ENCODE data around the gene TOMT. TPM values are rescaled to one million over a fixed set of nuclear protein-coding genes. Genes with fewer than 3 reads are reported as not detected.

The TOMT gene
- total and polyA plus RNA-seq, 2 of the 4 experiments (the other 2 are of a cell fraction): not detected

DNA sequence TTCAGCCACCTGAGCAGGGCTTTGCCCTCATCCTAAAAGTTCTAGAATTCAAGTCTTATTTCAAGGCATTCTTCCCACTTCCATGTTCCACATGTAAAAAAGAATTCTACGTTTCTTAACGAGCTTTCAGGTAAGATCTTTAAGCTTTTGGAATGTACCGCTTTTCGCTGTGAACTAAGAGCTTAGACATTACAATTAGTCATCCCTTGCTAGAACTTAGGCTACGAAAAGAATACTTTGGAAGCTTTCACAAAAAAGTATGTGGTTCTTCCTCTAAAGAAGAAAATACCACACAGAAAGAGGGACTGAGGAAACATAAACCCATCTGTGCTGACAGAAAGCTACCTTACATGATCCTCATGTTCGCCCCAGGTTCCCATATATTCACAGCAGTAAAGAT lies 27.2 kb upstream of the TOMT start:
- CTCF ChIA-PET: interaction anchor here (0.8 to 1.0 kb wide), 2 partner anchors 38 to 53 kb away, joined by 3 to 4 read pairs; no protein-coding TSS in a partner anchor

More for the DNA sequence above, 27.2 kb upstream of the TOMT start:
- intact Hi-C loops (cut with micrococcal nuclease) (no loop called here), in situ Hi-C loops (cut with MboI; ENCODE audit: low sequenced_read_pairs) (loop anchor here (5.0 kb wide), 1 partner anchor 41 kb away; no protein-coding TSS in a partner anchor), dilution Hi-C loops (cut with HindIII; ENCODE audit: low sequenced_read_pairs, unreplicated experiment) (no loop called here)
- H2BK5ac ChIP-seq (ENCODE audit: low read depth, low read length, poor library complexity, severe bottlenecking): peak overlapping the region; percentile 75
- H2BK15ac ChIP-seq (ENCODE audit: low read depth, low read length): peak overlapping the region; percentile 57; the same call in 1 of the 3 replicates
- H4K5ac ChIP-seq (ENCODE audit: low read depth, low read length): peak overlapping the region; percentile 23; the same call in 1 of the 2 replicates
- H3K9ac ChIP-seq (ENCODE audit: low read depth, low read length): no peak overlapping the region; the same call in 1 of the 2 replicates
- H2AK9ac ChIP-seq (replicated peaks; ENCODE audit: low read depth, low read length, poor library complexity): no peak overlapping the region
- peak overlapping the region; percentile 4; the same call in 1 of the 2 replicates for H2BK20ac ChIP-seq (ENCODE audit: low read depth, low read length)
- peak overlapping the region; percentile 56; the same call in 1 of the 2 replicates for H2BK120ac ChIP-seq (ENCODE audit: low read depth, low read length)
- peak overlapping the region; percentile 89; the same call in 1 of the 2 replicates for H3K4me2 ChIP-seq (ENCODE audit: low read depth, low read length)
- no peak overlapping the region for H2AFZ ChIP-seq (replicated peaks; ENCODE audit: low read length, poor library complexity)
- no peaks in the 10 kb centered on the region for H4K20me1 ChIP-seq (ENCODE audit: insufficient read depth, low read length)
- H3K36me3 ChIP-seq (ENCODE audit: control insufficient read depth, insufficient read depth, low read length): no peaks in the 10 kb centered on the region
- peak overlapping the region; percentile 57; the same call in 1 of the 2 replicates for H3K4me3 ChIP-seq (ENCODE audit: insufficient read depth, low read depth, low read length)
- 0 out of 2 replicates have a peak overlapping the region, but pooled peaks have one; percentile 14 for H3K56ac ChIP-seq (ENCODE audit: extremely low read depth, insufficient read depth, low read length)
- peak; percentile 26 for DNase-seq
- H4K8ac ChIP-seq (ENCODE audit: low read depth in 2 of 2, low read length in 2 of 2): peak overlapping the region; percentile 72 to 88; a peak in 3 of 4 replicates
- WGBS, 2 experiments (ENCODE audit: extremely low coverage in 2 of 2, insufficient read length in 1 of 2): no CpG with 5 or more reads among the region's 6 CpGs
- peaks cover 22 to 51% of the 10 kb centered on the region in 2 experiments for H3K79me1 ChIP-seq (ENCODE audit: low read depth in 1 of 2, low read length in 2 of 2)
- H3K4me1 ChIP-seq (ENCODE audit: control insufficient read depth, insufficient read depth, low read length): peaks cover 3% of the 10 kb centered on the region
- no peak for TF ChIP-seq NFE2L2 (IDR thresholded peaks at IDR 0.05; ENCODE audit: low read depth, low read length)
- peak overlapping the region; percentile 31; the same call in 1 of the 2 replicates for H2AK5ac ChIP-seq (ENCODE audit: low read depth, low read length)
- H3K9me3 ChIP-seq (ENCODE audit: control insufficient read depth, insufficient read depth, low read length): no peaks in the 10 kb centered on the region
- BruUV-seq (replicated peaks): no TSS peak
- peak overlapping the region; percentile 31 for H4K91ac ChIP-seq (ENCODE audit: insufficient read depth, low read depth, low read length)
- H3K18ac ChIP-seq (ENCODE audit: low read depth, low read length): no peak overlapping the region
- peak overlapping the region; percentile 61 for H3K4ac ChIP-seq (ENCODE audit: low read depth, low read length)
- no peaks in the 10 kb centered on the region for H3K27me3 ChIP-seq (ENCODE audit: control insufficient read depth, insufficient read depth, low read length)
- POLR2A ChIA-PET (ENCODE audit: unreplicated experiment): no interaction called here
- H3K14ac ChIP-seq (replicated peaks; ENCODE audit: low read depth, low read length): peak overlapping the region; percentile 53
- peak overlapping the region; percentile 19; the same call in 1 of the 2 replicates for H3K27ac ChIP-seq (ENCODE audit: insufficient read depth, low read length)
- peaks cover 4% of the 10 kb centered on the region; the same call in 1 of the 2 replicates for H3K9me1 ChIP-seq (ENCODE audit: insufficient read depth, low read length)
- ATAC-seq (ENCODE audit: low read depth): no peak
- peak overlapping the region; percentile 91; the same call in 1 of the 2 replicates for H3K23ac ChIP-seq (ENCODE audit: low read depth, low read length)

Data from IMR-90 (cell line).